OCI-LY7 (cell line): ENCODE data around the gene TMEM164. TPM values are rescaled to one million over a fixed set of nuclear protein-coding genes. Genes with fewer than 3 reads are reported as not detected.
"Not testable (repeated sequence)": the region's sequence is repeated elsewhere in the genome, so short reads cannot be mapped to it uniquely, and the experiment has no call there.

ENCODE experiments used
- BruUV-seq: library from RNA; stranded (reverse); fragments of 400-500 nt; replicated peaks from 2 replicates; lab custom pipeline; 2021; lab: Mats Ljungman, UMichigan
- CTCF ChIA-PET: fragments of 300-600 bp; sonication (Branson Sonifier 250); formaldehyde crosslinking; loops from one replicate; lab custom pipeline; 2022; ENCODE audit warnings: antibody characterized with exemption; ENCODE audit not compliant: unreplicated experiment; lab: Charles Lee
- POLR2A ChIA-PET: fragments of 300-600 bp; sonication (Branson Sonifier 250); formaldehyde crosslinking; loops from one replicate; lab custom pipeline; 2022; ENCODE audit warnings: antibody characterized with exemption; lab: Charles Lee
- DNase-seq: peaks from one replicate; pipeline ENCODE4 v3.0.0-alpha.2; 2015; ENCODE audit warnings: low spot score
- H2AFZ ChIP-seq: fragments of 200-600 bp; sonication (generic), shearing (Covaris generic); 2 replicates; pipeline ENCODE4 v1.6.1; 2014; ENCODE audit warnings: mild to moderate bottlenecking, antibody characterized with exemption, low read length, moderate library complexity
- H3K27ac ChIP-seq: fragments of 200-600 bp; sonication (generic); 2 replicates; pipeline ENCODE4 v1.5.1; 2014; ENCODE audit warnings: mixed run types, low read depth, mild to moderate bottlenecking, moderate library complexity, low read length, inconsistent platforms; ENCODE audit not compliant: poor library complexity, severe bottlenecking
- H3K36me3 ChIP-seq: fragments of 200-600 bp; sonication (generic); 2 replicates; pipeline ENCODE4 v1.6.1; 2014; ENCODE audit warnings: mild to moderate bottlenecking, antibody characterized with exemption, low read length, moderate library complexity, mixed read lengths; ENCODE audit not compliant: insufficient read depth
- H3K4me1 ChIP-seq: fragments of 200-600 bp; sonication (generic); 2 replicates; pipeline ENCODE4 v1.5.1; 2014; ENCODE audit warnings: mild to moderate bottlenecking, low read length; ENCODE audit not compliant: insufficient read depth, poor library complexity, severe bottlenecking
- H3K4me2 ChIP-seq: fragments of 200-600 bp; sonication (generic); 2 replicates; pipeline ENCODE4 v1.6.1; 2014; ENCODE audit warnings: mild to moderate bottlenecking, low read length
- H3K4me3 ChIP-seq: fragments of 200-600 bp; sonication (generic); 2 replicates; pipeline ENCODE4 v1.5.1; 2014; ENCODE audit warnings: mild to moderate bottlenecking, low read depth, low read length; ENCODE audit not compliant: poor library complexity, severe bottlenecking
- H3K79me2 ChIP-seq: fragments of 200-600 bp; sonication (generic); 2 replicates; pipeline ENCODE4 v1.6.1; 2016; ENCODE audit warnings: low read depth, mild to moderate bottlenecking, low read length, moderate library complexity, mixed read lengths; ENCODE audit not compliant: insufficient read depth
- H3K9me2 ChIP-seq: fragments of 200-600 bp; sonication (generic); 2 replicates; pipeline ENCODE4 v1.6.1; 2016; ENCODE audit warnings: mild to moderate bottlenecking, low read length, mixed read lengths; ENCODE audit not compliant: insufficient read depth
- H3K9me3 ChIP-seq: fragments of 200-600 bp; sonication (generic); 2 replicates; pipeline ENCODE4 v1.6.1; 2014; ENCODE audit warnings: mild to moderate bottlenecking, mixed run types, low read length, mixed read lengths
- H4K20me1 ChIP-seq: fragments of 200-600 bp; sonication (generic); 2 replicates; pipeline ENCODE4 v1.6.1; 2014; ENCODE audit warnings: mild to moderate bottlenecking, antibody characterized with exemption, low read length, moderate library complexity, mixed read lengths; ENCODE audit not compliant: insufficient read depth
- EZH2phosphoT487 ChIP-seq: fragments of 200-600 bp; sonication (generic); IDR thresholded peaks from 2 replicates; pipeline ENCODE4 v1.6.1; 2018; ENCODE audit warnings: low read depth, borderline replicate concordance, mild to moderate bottlenecking, mixed run types, antibody characterized with exemption, low read length, moderate library complexity, mixed read lengths
- intact Hi-C: fragments of 100-400 bp; cut with micrococcal nuclease; formaldehyde crosslinking; loops from one replicate; pipeline ENCODE4 v1.10.0; 2022; ENCODE audit not compliant: unreplicated experiment
- total RNA-seq, 2 experiments: library from RNA; depleted of rRNA in 1 of 2; stranded (reverse); fragments of >200 nt in 1 of 2; shearing (Covaris generic) in 1 of 2; gene quantifications; 2 replicates each; pipeline ENCODE4 v1.2.3, GENCODE V29; 2014 to 2022
- TF ChIP-seq, protein P1 (sequence below): fragments of 200-600 bp; sonication (generic); conservative IDR thresholded peaks from 2 replicates; pipeline ENCODE4 v1.5.1; 2014; ENCODE audit warnings: mild to moderate bottlenecking, antibody characterized with exemption, low read length, moderate library complexity, mixed read lengths

Gene TMEM164
- total RNA-seq, 2 experiments from 2014 or later = 7.2 to 11.1 TPM

DNA sequence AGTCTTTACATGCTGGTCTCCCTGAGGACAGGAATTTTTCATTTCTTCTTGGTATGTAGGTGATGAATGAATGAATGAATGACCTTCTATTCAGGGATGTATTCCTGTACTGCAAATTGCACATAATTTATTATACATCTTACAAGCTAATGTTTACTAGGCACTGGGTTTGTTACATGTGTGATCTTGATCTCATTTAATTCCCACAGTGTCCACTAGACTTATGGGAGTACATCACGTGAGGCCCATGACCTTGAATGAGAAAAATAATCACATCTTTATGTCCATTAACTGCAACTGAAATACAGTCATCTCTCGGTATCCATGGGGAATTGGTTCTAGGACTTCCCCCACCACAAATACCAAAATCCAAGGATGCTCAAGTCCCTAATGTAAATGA lies 150.3 kb downstream of the TMEM164 start:
- no peaks in the 10 kb centered on the region for H3K36me3 ChIP-seq
- H3K4me1 ChIP-seq = no peaks in the 10 kb centered on the region
- no peaks in the 10 kb centered on the region for H3K79me2 ChIP-seq
- no TSS peak for BruUV-seq
- H3K4me3 ChIP-seq = no peak overlapping the region
- ChIA-PET POLR2A (interaction anchor here (0.6 to 0.7 kb wide), 2 partner anchors 259 to 1465 kb away, joined by 3 read pairs; no protein-coding TSS in a partner anchor), CTCF (no interaction called here)
- H3K9me3 ChIP-seq = no peaks in the 10 kb centered on the region
- no peak overlapping the region for H2AFZ ChIP-seq
- H3K4me2 ChIP-seq = no peak overlapping the region
- no peaks in the 10 kb centered on the region for H4K20me1 ChIP-seq
- no peak for DNase-seq
- H3K9me2 ChIP-seq = no peaks in the 10 kb centered on the region
- TF ChIP-seq, protein P1, sequence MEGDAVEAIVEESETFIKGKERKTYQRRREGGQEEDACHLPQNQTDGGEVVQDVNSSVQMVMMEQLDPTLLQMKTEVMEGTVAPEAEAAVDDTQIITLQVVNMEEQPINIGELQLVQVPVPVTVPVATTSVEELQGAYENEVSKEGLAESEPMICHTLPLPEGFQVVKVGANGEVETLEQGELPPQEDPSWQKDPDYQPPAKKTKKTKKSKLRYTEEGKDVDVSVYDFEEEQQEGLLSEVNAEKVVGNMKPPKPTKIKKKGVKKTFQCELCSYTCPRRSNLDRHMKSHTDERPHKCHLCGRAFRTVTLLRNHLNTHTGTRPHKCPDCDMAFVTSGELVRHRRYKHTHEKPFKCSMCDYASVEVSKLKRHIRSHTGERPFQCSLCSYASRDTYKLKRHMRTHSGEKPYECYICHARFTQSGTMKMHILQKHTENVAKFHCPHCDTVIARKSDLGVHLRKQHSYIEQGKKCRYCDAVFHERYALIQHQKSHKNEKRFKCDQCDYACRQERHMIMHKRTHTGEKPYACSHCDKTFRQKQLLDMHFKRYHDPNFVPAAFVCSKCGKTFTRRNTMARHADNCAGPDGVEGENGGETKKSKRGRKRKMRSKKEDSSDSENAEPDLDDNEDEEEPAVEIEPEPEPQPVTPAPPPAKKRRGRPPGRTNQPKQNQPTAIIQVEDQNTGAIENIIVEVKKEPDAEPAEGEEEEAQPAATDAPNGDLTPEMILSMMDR = no peak
- TF ChIP-seq EZH2phosphoT487 = no peak
- no peak overlapping the region for H3K27ac ChIP-seq
- intact Hi-C loops = no loop called here

DNA sequence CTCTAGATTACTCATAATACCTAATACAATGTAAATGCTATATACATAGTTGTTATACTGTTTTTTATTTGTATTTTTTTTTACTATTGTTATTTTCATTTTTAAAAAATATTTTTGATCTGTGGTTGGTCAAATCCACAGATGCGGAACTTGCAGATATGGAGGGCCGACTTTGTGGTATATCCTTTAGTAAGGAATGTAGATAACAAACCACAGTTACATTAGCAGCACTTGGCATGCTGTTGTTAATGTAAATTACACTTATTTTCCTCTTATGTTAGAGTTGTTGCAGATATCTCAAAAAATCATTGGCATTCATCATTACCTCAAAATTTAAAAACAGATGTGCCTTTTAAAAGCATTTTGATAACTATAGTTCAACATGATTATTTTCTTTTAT lies 151.0 kb downstream of the TMEM164 start:
- no TSS peak for BruUV-seq
- no peak for DNase-seq
- Histone ChIP-seq H4K20me1 (no peaks in the 10 kb centered on the region), H3K27ac (no peak overlapping the region), H3K79me2 (no peaks in the 10 kb centered on the region), H3K36me3 (no peaks in the 10 kb centered on the region), H3K9me2 (no peaks in the 10 kb centered on the region), H3K4me3 (no peak overlapping the region), H3K4me1 (no peaks in the 10 kb centered on the region), H2AFZ (no peak overlapping the region), H3K4me2 (no peak overlapping the region), H3K9me3 (no peaks in the 10 kb centered on the region)
- ChIA-PET CTCF (no interaction called here), POLR2A (interaction anchor here (0.6 kb wide), 1 partner anchor 258 kb away, joined by 3 read pairs; no protein-coding TSS in a partner anchor)
- no peak for TF ChIP-seq EZH2phosphoT487
- TF ChIP-seq, protein P1 = no peak
- intact Hi-C loops = no loop called here

DNA sequence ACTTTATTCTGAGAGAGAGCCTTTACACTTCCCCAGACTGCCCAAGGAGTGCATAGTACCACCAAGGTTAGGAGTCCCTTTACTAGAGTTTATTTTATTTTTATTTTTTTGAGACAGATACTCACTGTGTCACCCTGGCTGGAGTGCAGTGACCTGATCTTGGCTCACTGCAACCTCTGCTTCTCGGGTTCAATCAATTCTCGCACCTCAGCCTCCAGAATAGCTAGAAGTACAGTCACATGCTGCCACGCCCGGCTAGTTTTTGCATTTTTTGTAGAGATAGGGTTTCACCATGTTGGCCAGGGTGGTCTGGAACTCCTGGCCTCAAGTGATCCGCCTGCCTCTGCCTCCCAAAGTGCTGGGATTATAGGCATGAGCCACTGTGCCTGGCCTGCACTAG lies 151.4 kb downstream of the TMEM164 start:
- H3K36me3 ChIP-seq, DNase-seq, CTCF ChIA-PET, H3K79me2 ChIP-seq, H4K20me1 ChIP-seq, intact Hi-C loops, H3K4me2 ChIP-seq, H3K9me3 ChIP-seq, POLR2A ChIA-PET, H3K4me3 ChIP-seq, H3K9me2 ChIP-seq, H3K4me1 ChIP-seq, BruUV-seq, H2AFZ ChIP-seq, H3K27ac ChIP-seq: not testable (repeated sequence)
